Osteoblast (primary cell): ENCODE measurements around the gene CNGA3. TPM values are rescaled to one million over a fixed set of nuclear protein-coding genes. Genes with fewer than 3 reads are reported as not detected.

Source experiments
- DNase-seq: peaks from one replicate; pipeline ENCODE4 v3.0.0; 2011; ENCODE audit warnings: low spot score, mixed read lengths; ENCODE audit not compliant: insufficient read length; ENCODE audit errors: missing footprints
- H2AFZ ChIP-seq: 2 replicates; pipeline ENCODE4 v1.6.0; 2011; ENCODE audit warnings: mild to moderate bottlenecking, low read length
- H3K27ac ChIP-seq: 2 replicates; pipeline ENCODE4 v1.5.1; 2011; ENCODE audit warnings: mild to moderate bottlenecking, low read depth, low read length, moderate library complexity
- H3K27me3 ChIP-seq: 2 replicates; pipeline ENCODE4 v1.6.0; 2012; ENCODE audit warnings: mild to moderate bottlenecking, control low read depth, inconsistent platforms, low read length, moderate library complexity; ENCODE audit not compliant: insufficient read depth
- H3K36me3 ChIP-seq: 2 replicates; pipeline ENCODE4 v1.5.1; 2011; ENCODE audit warnings: mild to moderate bottlenecking, low read length, control low read depth, moderate library complexity; ENCODE audit not compliant: insufficient read depth
- H3K4me1 ChIP-seq: 2 replicates; pipeline ENCODE4 v1.5.1; 2011; ENCODE audit warnings: mild to moderate bottlenecking, low read length, control low read depth, moderate library complexity; ENCODE audit not compliant: insufficient read depth
- H3K4me2 ChIP-seq: 2 replicates; pipeline ENCODE4 v1.6.0; 2011; ENCODE audit warnings: mild to moderate bottlenecking, low read length; ENCODE audit not compliant: insufficient read depth
- H3K4me3 ChIP-seq: fragments of 200-600 bp; sonication (generic); 3 replicates; pipeline ENCODE4 v1.5.1; 2012; ENCODE audit warnings: mild to moderate bottlenecking, low read length, inconsistent platforms; ENCODE audit not compliant: insufficient read depth
- H3K79me2 ChIP-seq: 2 replicates; pipeline ENCODE4 v1.6.0; 2012; ENCODE audit warnings: mild to moderate bottlenecking, low read length, control low read depth, inconsistent platforms; ENCODE audit not compliant: insufficient read depth
- H3K9me3 ChIP-seq: 2 replicates; pipeline ENCODE4 v1.5.1; 2011; ENCODE audit warnings: low read depth, low read length, control low read depth
- H4K20me1 ChIP-seq: 2 replicates; pipeline ENCODE4 v1.6.0; 2012; ENCODE audit warnings: mild to moderate bottlenecking, low read length, control low read depth; ENCODE audit not compliant: insufficient read depth
- CTCF ChIP-seq: IDR thresholded peaks from 2 replicates; pipeline ENCODE4 v1.5.1; 2011; ENCODE audit warnings: mild to moderate bottlenecking, low read depth, low read length, moderate library complexity; ENCODE audit errors: extremely low read depth
- total RNA-seq: library from RNA; depleted of rRNA; stranded (reverse); fragments of >200 nt; gene quantifications from 2 replicates; pipeline ENCODE4 v1.2.3, GENCODE V29; 2012

CNGA3 gene
- total RNA-seq, 1 donor: 0.36 TPM

- H3K9me3 ChIP-seq: no peaks in the 10 kb centered on the region
- no peak for TF ChIP-seq CTCF
- H2AFZ ChIP-seq: peak overlapping the region; percentile 92
- H4K20me1 ChIP-seq: no peaks in the 10 kb centered on the region
- H3K4me3 ChIP-seq: peak overlapping the region; percentile 21
- H3K4me2 ChIP-seq: peak overlapping the region; percentile 69
- no peaks in the 10 kb centered on the region for H3K27me3 ChIP-seq
- H3K36me3 ChIP-seq: no peaks in the 10 kb centered on the region
- no peaks in the 10 kb centered on the region for H3K79me2 ChIP-seq
- H3K27ac ChIP-seq: peak overlapping the region; percentile 95
- peak; percentile 84 for DNase-seq
- peaks cover 20% of the 10 kb centered on the region for H3K4me1 ChIP-seq
Measured at GRCh38 chr2:98334439-98335078, 11.7 kb upstream of the CNGA3 start.

- Histone ChIP-seq H3K9me3 (no peaks in the 10 kb centered on the region), H3K4me3 (no peak overlapping the region), H2AFZ (no peak overlapping the region), H3K4me1 (peaks cover 20% of the 10 kb centered on the region), H3K36me3 (no peaks in the 10 kb centered on the region), H3K79me2 (no peaks in the 10 kb centered on the region), H3K27ac (peak overlapping the region; percentile 95), H4K20me1 (no peaks in the 10 kb centered on the region), H3K27me3 (no peaks in the 10 kb centered on the region), H3K4me2 (no peak overlapping the region)
- TF ChIP-seq CTCF: no peak
- no peak for DNase-seq
Measured at GRCh38 chr2:98335271-98335670, 11.0 kb upstream of the CNGA3 start.

GRCh38 chr2:98341241-98341640, 5.0 kb upstream of the CNGA3 start:
- Histone ChIP-seq H3K4me3 (no peak overlapping the region), H3K27ac (no peak overlapping the region), H3K27me3 (peaks cover 29% of the 10 kb centered on the region), H3K36me3 (no peaks in the 10 kb centered on the region), H3K79me2 (no peaks in the 10 kb centered on the region), H3K4me1 (no peaks in the 10 kb centered on the region), H2AFZ (no peak overlapping the region), H4K20me1 (no peaks in the 10 kb centered on the region), H3K9me3 (no peaks in the 10 kb centered on the region), H3K4me2 (no peak overlapping the region)
- no peak for TF ChIP-seq CTCF
- DNase-seq: no peak

GRCh38 chr2:98343285-98343684, 3.0 kb upstream of the CNGA3 start:
- Histone ChIP-seq H2AFZ (no peak overlapping the region), H3K4me2 (no peak overlapping the region), H3K36me3 (no peaks in the 10 kb centered on the region), H3K9me3 (no peaks in the 10 kb centered on the region), H3K4me3 (no peak overlapping the region), H3K79me2 (no peaks in the 10 kb centered on the region), H4K20me1 (no peaks in the 10 kb centered on the region), H3K27ac (no peak overlapping the region), H3K27me3 (peaks cover 47% of the 10 kb centered on the region), H3K4me1 (no peaks in the 10 kb centered on the region)
- no peak for TF ChIP-seq CTCF
- no peak for DNase-seq
